T-helper 1 cell treated with Interleukin-12 subunit alpha and Interleukin-12 subunit beta and Interleukin-4 antibody, amounts not matched to agents 30 μg/mL and 1 μg/mL, for 36 hours (primary cell): ENCODE data around the gene SNX18.
A peak's percentile ranks its signal among the peaks of the same experiment; 100 is the strongest.
"Not testable (repeated sequence)": the region's sequence is repeated elsewhere in the genome, so short reads cannot be mapped to it uniquely, and the experiment has no call there.

Experiments
- H3K27ac Mint-ChIP-seq: one replicate; pipeline ENCODE4 v1.8.0; 2021; ENCODE audit warnings: mild to moderate bottlenecking, mixed read lengths
- H3K27me3 Mint-ChIP-seq: one replicate; pipeline ENCODE4 v1.8.0; 2021; ENCODE audit warnings: low read depth, mixed read lengths
- H3K36me3 Mint-ChIP-seq: one replicate; pipeline ENCODE4 v1.8.0; 2021; ENCODE audit warnings: low read depth, mixed read lengths
- H3K4me1 Mint-ChIP-seq: one replicate; pipeline ENCODE4 v1.8.0; 2021; ENCODE audit warnings: low read depth, mixed read lengths
- H3K4me3 Mint-ChIP-seq: one replicate; pipeline ENCODE4 v1.8.0; 2021; ENCODE audit warnings: mild to moderate bottlenecking, moderate library complexity, mixed read lengths
- H3K9me3 Mint-ChIP-seq: one replicate; pipeline ENCODE4 v1.8.0; 2021; ENCODE audit warnings: mixed read lengths

The SNX18 gene

GRCh38 chr5:54517512-54518145 is at the start of gene SNX18:
SNX18 (plus strand) TSS chr5:54517759; CDS start chr5:54517953, 194 bp downstream.
- Mint-ChIP-seq H3K27me3 (peaks cover 17% of the 10 kb centered on the region), H3K4me3 (peak within 1 kb of the TSS; percentile 89), H3K27ac (peak within 1 kb of the TSS; percentile 67), H3K4me1 (peaks cover 28% of the 10 kb centered on the region), H3K36me3 (peaks cover 32% of the 10 kb centered on the region), H3K9me3 (no peaks in the 10 kb centered on the region)

- Mint-ChIP-seq H3K4me3 (peak overlapping the region; percentile 38), H3K4me1 (peaks cover 8% of the 10 kb centered on the region), H3K27ac (peak overlapping the region; percentile 28), H3K36me3 (no peaks in the 10 kb centered on the region), H3K9me3 (no peaks in the 10 kb centered on the region), H3K27me3 (peaks cover 3% of the 10 kb centered on the region)
Measured at GRCh38 chr5:54469622-54470021, 47.9 kb upstream of the SNX18 start.

- Mint-ChIP-seq H3K27ac (no peak overlapping the region), H3K36me3 (no peaks in the 10 kb centered on the region), H3K9me3 (no peaks in the 10 kb centered on the region), H3K4me1 (peaks cover 8% of the 10 kb centered on the region), H3K27me3 (peaks cover 3% of the 10 kb centered on the region), H3K4me3 (no peak overlapping the region)
Measured at GRCh38 chr5:54470128-54470527, 47.4 kb upstream of the SNX18 start.

- peaks cover 3% of the 10 kb centered on the region for H3K27me3 Mint-ChIP-seq
- H3K27ac Mint-ChIP-seq = no peak overlapping the region
- H3K36me3 Mint-ChIP-seq = no peaks in the 10 kb centered on the region
- peaks cover 8% of the 10 kb centered on the region for H3K4me1 Mint-ChIP-seq
- H3K4me3 Mint-ChIP-seq = no peak overlapping the region
- no peaks in the 10 kb centered on the region for H3K9me3 Mint-ChIP-seq
Measured at GRCh38 chr5:54470677-54471076, 46.9 kb upstream of the SNX18 start.

GRCh38 chr5:54471398-54471797 is 46.2 kb upstream of the SNX18 start:
- Mint-ChIP-seq H3K9me3 (no peaks in the 10 kb centered on the region), H3K36me3 (no peaks in the 10 kb centered on the region), H3K4me3 (no peak overlapping the region), H3K27ac (no peak overlapping the region), H3K4me1 (peaks cover 8% of the 10 kb centered on the region), H3K27me3 (peaks cover 2% of the 10 kb centered on the region)

GRCh38 chr5:54476682-54477081 is 40.9 kb upstream of the SNX18 start:
- peaks cover 10% of the 10 kb centered on the region for H3K27me3 Mint-ChIP-seq
- no peak overlapping the region for H3K27ac Mint-ChIP-seq
- H3K4me1 Mint-ChIP-seq = no peaks in the 10 kb centered on the region
- H3K36me3 Mint-ChIP-seq = no peaks in the 10 kb centered on the region
- H3K9me3 Mint-ChIP-seq = no peaks in the 10 kb centered on the region
- no peak overlapping the region for H3K4me3 Mint-ChIP-seq

- Mint-ChIP-seq H3K9me3 (no peaks in the 10 kb centered on the region), H3K4me3 (no peak overlapping the region), H3K27ac (no peak overlapping the region), H3K36me3 (no peaks in the 10 kb centered on the region), H3K4me1 (no peaks in the 10 kb centered on the region), H3K27me3 (peaks cover 10% of the 10 kb centered on the region)
Measured at GRCh38 chr5:54477941-54478478, 39.5 kb upstream of the SNX18 start.

- H3K27me3 Mint-ChIP-seq = peaks cover 20% of the 10 kb centered on the region
- H3K27ac Mint-ChIP-seq = no peak overlapping the region
- no peak overlapping the region for H3K4me3 Mint-ChIP-seq
- H3K4me1 Mint-ChIP-seq = no peaks in the 10 kb centered on the region
- H3K36me3 Mint-ChIP-seq = no peaks in the 10 kb centered on the region
- H3K9me3 Mint-ChIP-seq = no peaks in the 10 kb centered on the region
Measured at GRCh38 chr5:54480296-54480695, 37.3 kb upstream of the SNX18 start.

- no peaks in the 10 kb centered on the region for H3K9me3 Mint-ChIP-seq
- no peak overlapping the region for H3K4me3 Mint-ChIP-seq
- no peak overlapping the region for H3K27ac Mint-ChIP-seq
- no peaks in the 10 kb centered on the region for H3K36me3 Mint-ChIP-seq
- no peaks in the 10 kb centered on the region for H3K4me1 Mint-ChIP-seq
- peaks cover 27% of the 10 kb centered on the region for H3K27me3 Mint-ChIP-seq
Measured at GRCh38 chr5:54484219-54484894, 33.2 kb upstream of the SNX18 start.

GRCh38 chr5:54485659-54486058 is 31.9 kb upstream of the SNX18 start:
- not testable (repeated sequence) for H3K9me3 Mint-ChIP-seq, H3K27ac Mint-ChIP-seq, H3K36me3 Mint-ChIP-seq, H3K4me1 Mint-ChIP-seq, H3K4me3 Mint-ChIP-seq
- H3K27me3 Mint-ChIP-seq = peaks cover 23% of the 10 kb centered on the region

GRCh38 chr5:54489648-54489979 is 27.9 kb upstream of the SNX18 start:
- H3K36me3 Mint-ChIP-seq, H3K4me3 Mint-ChIP-seq, H3K9me3 Mint-ChIP-seq, H3K4me1 Mint-ChIP-seq, H3K27ac Mint-ChIP-seq: not testable (repeated sequence)
- H3K27me3 Mint-ChIP-seq = peaks cover 24% of the 10 kb centered on the region

- Mint-ChIP-seq H3K4me3 (no peak overlapping the region), H3K36me3 (no peaks in the 10 kb centered on the region), H3K27ac (no peak overlapping the region), H3K4me1 (no peaks in the 10 kb centered on the region), H3K9me3 (no peaks in the 10 kb centered on the region), H3K27me3 (peaks cover 18% of the 10 kb centered on the region)
Measured at GRCh38 chr5:54491326-54491725, 26.2 kb upstream of the SNX18 start.

- Mint-ChIP-seq H3K4me1 (no peaks in the 10 kb centered on the region), H3K9me3 (no peaks in the 10 kb centered on the region), H3K27ac (no peak overlapping the region), H3K36me3 (no peaks in the 10 kb centered on the region), H3K27me3 (peaks cover 23% of the 10 kb centered on the region), H3K4me3 (no peak overlapping the region)
Measured at GRCh38 chr5:54492178-54492577, 25.4 kb upstream of the SNX18 start.

GRCh38 chr5:54495027-54495426 is 22.5 kb upstream of the SNX18 start:
- Mint-ChIP-seq H3K27me3 (peaks cover 31% of the 10 kb centered on the region), H3K4me3 (no peak overlapping the region), H3K4me1 (no peaks in the 10 kb centered on the region), H3K36me3 (no peaks in the 10 kb centered on the region), H3K27ac (no peak overlapping the region), H3K9me3 (peaks cover 5% of the 10 kb centered on the region)

GRCh38 chr5:54514291-54514690 is 3.3 kb upstream of the SNX18 start:
- Mint-ChIP-seq H3K4me3 (no peak overlapping the region), H3K4me1 (peaks cover 6% of the 10 kb centered on the region), H3K27ac (no peak overlapping the region), H3K36me3 (peaks cover 8% of the 10 kb centered on the region), H3K27me3 (peaks cover 23% of the 10 kb centered on the region), H3K9me3 (no peaks in the 10 kb centered on the region)
